Activated CD8-positive, alpha-beta memory T cell treated with anti-CD3 and anti-CD28 coated beads, Interleukin-2, amount 50 U/mL, for 1 hour (primary cell): ENCODE results near the gene SMAD3.
"Not testable (repeated sequence)": the region's sequence is repeated elsewhere in the genome, so short reads cannot be mapped to it uniquely, and the experiment has no call there.

Experiments used
- DNase-seq: peaks from one replicate; pipeline ENCODE4 v3.0.0-alpha.2; 2020; ENCODE audit errors: extremely low read depth

Gene SMAD3

DNA sequence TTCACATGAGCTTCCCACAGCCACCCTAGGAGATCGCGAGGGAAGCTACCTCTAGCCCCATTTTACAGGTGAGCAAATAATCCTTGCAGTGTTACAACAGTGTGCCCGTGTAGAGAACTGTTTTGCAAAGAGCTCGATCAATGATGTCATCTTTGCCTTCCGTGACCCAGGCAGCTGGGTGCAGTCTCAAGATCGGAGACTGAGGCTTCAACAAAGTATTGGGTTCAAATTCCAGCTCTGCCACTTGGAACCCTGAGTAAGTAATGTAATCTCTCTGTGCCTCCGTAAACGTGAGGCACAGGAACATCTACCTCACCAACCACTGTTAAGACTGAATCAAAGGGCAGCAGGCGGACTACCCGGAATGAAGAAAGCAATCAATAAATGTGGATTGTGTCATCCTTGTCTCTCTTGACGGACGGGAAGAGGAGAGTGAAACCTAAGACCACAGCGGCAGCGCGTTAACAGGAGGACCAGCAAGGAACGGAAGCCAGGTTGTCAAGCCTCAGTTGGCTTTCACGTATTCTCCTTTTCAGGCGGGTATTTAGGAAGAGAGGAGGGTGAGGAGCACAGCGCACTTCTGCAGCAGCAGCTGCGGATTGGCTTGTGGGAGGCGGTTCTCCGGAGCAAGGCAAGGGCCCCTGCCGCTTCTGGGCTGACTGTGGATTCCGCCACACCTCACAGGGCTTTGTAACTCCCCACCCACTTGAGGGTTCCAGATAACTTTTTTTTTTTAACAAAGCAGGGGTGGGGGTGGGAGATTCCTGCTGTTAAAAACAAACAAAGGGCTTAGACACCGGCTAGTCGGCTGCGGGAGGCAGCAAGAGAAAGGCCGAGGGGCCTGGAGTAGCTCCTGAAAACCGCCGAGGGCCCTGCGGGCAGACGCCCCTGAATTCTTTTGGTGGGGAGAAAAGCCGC lies 1.5 kb upstream of the SMAD3 start:
- no peak for DNase-seq

DNA sequence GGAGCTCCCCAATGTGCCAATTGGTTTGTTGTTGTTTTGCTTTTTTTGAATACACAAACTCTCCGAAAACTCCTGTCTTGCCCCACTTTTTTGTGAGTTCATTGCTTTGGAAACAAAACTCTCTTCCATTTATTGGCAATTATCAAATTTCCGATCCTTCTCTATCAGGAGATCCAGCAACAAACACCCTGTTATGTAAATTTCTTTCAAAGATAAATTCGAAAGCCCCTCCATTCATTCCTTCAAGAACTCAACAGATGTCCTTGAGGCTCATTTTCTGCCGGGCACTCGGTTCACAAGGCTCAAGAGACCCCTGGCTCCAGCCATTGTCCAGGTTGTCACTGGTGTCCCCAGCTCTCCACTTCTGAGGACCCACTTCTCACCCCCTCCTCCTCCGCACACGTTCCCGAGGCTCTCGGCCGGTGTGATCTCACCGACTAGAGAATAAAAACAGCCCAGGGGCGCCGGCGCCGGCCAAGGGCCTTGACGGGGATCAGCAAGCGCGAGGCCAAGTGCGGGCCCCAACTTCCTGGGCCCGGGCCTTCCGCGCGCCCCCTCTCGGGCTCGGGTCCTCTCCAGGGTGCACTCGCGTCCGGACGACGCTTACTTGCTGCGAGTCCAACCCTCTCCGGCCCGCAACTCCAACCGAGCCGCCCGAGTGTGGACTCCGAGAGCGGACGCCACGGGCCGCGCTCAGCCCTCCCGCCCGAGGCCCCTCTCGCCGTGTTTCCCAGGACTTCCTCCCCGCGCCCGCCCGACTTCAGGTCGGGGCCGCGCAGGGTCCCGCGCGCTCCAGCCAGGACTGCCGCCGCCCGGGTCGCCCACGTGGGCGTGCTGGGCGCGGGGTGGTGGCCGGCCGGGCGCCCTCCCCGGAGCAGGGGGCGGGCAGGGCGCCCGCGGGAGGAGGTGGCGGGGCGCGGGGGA lies 533 bp upstream of the SMAD3 start:
- no peak for DNase-seq

DNA sequence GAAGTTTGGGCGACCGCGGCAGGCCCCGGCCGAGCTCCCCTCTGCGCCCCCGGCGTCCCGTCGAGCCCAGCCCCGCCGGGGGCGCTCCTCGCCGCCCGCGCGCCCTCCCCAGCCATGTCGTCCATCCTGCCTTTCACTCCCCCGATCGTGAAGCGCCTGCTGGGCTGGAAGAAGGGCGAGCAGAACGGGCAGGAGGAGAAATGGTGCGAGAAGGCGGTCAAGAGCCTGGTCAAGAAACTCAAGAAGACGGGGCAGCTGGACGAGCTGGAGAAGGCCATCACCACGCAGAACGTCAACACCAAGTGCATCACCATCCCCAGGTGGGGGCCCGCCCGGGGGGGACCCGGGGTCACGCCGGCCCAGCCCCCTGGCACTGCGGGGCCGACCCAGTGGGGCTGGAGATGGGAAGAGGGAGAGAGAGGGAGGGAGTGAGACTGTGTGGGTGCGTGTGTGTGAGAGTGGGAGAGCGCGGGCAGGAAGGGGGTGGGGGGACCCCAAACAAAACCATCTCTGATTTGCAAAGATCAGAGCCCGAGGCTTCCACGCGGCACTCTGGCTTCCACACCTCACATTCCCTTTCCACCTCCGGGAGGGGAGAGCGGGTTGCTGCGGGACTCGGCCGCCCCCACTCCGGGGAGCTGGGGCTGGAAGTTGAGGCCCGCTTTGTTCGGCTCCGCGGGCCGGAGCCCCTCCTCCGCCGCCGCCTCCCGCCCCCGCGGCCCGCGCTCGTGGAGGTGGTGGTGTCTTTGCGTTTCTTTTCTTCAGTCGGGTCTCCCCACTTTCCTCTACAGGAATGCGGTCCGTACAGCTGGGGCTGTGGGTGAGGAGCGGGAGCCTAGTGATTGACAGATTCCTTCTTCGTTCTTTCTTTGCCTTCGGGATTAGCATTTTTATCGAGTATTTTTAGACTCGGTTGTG lies 898 bp downstream of the SMAD3 start:
- DNase-seq = no peak

DNA sequence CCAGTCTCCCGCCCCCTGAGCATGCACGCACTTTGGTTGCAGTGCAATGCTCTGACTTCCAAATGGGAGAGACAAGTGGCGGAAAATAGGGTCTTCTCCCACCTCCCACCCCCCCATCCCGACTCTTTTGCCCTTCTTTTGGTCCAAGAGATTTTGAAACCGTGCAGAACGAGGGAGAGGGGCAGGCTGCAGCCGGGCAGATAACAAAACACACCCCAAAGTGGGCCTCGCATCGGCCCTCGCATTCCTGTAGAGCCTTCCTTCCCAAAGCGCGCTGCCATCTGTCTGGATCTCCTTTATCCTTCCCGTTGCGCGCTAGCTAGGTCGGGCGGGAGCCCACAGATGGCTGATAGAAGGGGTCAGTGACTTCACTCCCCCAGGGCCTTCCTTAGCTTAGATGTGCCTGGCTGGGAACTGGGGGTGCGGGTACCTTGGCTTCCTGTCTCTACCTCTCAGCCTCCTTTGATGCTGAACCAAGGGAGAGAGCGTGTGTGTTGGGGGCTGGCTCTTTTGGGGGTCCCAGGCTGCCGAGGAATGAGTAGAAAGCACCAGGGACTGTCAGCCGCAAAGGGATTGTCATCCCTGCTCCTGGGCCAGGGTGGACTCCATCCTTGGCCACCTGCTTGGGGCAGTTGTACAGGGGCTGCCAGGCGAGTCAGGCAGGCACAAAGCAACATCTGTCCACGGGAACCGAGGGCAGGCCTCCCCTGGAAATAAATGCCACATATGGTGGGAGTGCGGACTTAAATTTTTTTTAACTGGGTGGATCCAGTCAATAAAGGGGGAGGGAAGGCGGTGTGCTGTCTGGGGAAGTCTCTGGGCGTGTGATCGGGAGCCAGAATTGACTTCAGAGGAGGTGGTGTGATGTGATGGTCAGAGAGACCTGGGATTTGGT lies 1.8 kb downstream of the SMAD3 start:
- DNase-seq = no peak

DNA sequence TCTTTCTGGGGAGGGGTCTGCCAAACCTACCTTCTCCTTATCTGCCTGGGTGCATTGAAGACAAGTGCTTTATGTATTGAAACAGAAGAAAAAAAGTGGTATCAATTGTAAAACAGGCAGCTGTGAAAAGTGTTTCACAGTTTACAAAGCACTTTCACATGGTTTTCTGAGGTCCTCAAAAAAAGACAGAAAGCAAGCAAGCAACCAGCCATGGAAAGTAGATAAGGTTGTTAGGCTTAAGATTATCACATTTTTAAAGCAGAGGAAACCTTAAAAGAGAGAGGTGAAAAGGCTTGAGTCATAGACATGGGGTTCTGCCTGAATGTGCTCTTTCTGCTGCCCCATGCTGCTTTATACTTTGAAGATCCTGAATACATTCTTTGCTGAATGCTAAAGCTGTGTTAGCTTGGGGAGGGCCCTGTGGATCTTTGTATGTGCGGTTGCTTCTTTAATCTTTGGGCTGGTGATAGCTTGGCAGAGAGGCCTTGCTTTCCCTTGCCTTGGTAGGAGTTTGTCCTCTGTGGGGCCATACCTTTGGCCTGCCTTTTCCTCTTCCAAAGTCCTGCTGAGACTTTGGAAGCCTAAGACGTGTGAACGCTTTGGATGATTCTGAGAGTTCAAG lies 2.6 kb downstream of the SMAD3 start:
- no peak for DNase-seq

DNA sequence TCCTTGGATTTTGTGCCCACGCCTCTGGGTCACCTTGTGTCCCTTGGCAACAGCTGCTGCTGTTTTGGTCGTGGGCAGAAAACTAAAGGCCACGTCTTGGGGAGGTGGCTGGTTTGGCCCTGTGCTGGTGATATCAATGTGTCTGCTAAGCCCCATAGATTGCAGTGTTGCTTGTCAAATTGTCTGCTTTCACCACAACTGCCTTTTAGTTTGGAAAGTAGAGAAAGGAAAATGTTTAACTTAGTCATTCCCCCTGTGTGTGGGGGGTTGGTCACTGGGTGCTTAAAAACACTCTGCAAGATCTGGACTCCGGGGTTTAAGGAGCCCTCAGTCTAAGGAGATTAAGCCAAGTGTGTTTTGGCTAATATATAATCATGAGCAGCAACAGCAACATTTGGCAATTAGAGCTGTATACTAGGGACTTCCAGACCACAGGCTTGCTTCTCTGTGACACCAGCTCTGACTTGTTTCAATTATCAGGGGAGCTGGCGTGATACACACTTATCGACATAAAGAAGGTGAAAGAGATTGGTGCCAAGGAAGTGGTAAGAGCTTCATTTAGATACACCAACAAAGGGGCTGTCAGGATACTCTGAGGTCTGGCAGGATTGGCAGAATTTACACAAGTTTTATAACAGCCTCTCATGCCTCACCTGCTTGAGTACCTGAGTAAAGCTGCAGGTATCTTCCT lies 3.5 kb downstream of the SMAD3 start:
- no peak for DNase-seq

DNA sequence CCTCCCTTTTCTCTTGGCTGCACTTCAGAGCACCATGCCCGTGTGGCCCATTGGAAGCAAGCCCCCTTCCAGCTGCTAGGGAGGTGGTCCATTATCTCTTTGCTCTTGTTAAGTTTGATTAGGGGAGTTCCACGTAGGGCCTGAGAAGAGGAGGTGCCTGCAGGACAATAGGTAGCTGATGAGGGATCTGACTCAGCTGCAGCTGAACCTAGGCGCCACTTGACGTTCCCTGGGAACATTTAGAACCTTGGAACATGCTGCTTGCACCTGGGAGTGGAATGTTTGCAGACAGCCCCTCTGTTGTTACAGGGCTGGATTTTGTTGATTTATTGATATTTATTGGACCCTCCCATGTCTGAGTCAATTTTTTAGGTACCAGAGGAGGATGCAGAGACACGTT lies 4.7 kb downstream of the SMAD3 start:
- DNase-seq = no peak

DNA sequence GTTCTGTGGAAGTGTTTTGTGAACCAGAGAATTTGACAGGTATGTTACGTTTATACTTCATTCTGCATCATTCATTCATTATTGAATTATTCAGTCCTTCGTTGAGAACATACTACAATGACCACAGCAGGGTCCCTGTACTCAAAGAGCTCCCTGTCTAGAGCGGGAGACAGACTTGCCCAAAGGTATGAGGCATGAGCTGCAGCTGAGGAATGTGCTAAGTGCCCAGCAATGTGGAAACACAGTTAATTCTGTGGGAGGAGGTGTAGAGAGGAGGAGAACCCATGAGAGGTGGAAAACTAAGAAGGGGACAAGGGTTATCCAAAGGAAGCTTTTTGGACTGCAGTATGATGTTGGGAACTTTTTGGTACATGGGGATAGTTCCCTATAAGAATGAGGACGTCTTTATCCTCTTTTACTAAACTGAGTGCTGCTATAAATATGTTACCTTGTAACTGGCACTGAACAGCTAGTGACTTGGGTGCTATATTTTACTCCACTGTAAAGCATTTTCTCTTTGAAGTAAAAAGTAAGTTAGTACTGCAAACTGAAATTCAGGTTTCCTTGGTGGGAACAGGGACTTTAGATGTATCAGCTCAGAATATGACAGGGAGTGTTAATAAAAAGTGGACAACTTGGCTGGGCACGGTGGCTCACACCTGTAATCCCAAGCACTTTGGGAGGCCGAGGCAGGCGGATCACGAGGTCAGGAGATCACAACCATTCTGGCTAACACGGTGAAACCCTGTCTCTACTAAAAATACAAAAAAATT lies 5.7 kb downstream of the SMAD3 start:
- DNase-seq = no peak

DNA sequence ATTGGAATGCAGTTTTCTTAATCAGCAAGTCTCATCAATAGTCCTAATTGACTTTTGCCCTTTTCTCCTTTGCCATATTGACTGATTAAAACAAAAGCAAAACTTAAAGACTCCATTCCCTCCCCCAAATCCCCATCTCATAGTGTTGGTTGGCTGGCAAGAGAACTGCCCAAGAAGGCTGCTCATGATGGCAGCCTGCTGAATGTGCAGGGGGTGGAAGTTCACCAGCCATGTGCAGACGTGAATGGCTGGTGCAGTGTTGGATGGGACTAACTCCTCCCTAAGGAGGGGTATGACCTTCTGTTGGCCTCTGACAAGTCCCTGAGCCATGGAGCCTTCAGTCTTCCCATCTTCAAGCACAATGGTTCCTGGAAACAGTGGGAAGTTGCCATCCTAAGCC lies 7.0 kb downstream of the SMAD3 start:
- DNase-seq = no peak

DNA sequence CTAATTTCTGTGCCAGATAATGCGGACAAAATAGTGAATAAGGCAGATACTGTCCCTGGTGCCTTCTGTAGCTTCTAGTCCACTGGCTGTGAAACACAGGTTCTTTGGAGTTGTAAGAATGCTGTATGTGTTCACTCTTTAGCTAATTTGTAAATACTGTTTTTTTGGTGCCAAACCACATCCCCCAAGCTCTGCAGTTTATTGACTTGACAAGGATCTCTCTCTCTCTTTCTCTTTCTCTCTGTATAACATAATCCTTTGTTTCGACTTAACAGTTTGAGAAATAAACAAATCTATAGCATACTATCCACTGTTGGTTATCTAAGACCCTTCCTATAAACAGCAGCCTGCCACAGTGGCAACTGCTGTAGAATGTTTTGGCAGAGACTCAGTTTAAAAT lies 7.6 kb downstream of the SMAD3 start:
- DNase-seq = no peak

DNA sequence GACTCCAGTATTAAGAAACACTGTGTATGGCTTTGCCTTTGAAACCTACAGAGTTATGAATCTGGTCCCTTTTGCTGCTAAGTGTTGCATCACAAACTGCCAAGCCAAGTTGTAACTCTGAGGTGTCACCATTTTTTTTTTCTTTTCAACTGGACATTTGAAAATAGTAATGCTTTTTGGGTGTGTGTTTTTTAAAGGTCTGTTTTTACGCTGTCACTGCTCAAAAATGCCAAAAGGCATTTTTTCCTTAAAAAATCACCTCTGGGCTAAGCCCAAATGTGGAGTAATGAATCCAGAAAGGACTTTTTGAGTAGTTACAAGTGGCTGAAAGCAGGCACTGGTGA lies 9.5 kb downstream of the SMAD3 start:
- DNase-seq = no peak

DNA sequence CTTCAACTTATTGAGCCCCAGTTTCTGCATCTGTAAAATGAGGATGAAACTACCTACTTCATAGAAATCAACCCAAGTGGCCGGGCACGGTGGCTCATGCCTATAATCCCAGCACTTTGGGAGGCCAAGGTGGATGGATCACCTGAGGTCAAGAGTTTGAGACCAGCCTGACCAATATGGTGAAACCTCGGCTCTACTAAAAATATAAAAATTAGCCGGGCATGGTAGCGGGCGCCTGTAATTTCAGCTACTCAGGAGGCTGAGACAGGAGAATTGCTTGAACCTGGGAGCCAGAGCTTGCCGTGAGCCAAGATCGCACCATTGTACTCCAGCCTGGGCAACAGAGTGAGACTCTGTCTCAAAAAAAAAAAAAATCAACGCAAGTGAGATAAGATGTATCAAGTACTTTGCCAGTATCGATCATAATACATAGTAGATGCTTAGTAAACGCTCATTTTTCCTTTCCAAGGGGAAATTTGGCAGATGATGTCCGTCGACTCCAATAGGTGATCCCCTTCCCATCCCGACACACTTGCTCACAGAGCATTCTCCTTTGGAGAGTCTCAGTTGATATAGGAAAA lies 10.2 kb downstream of the SMAD3 start:
- DNase-seq = not testable (repeated sequence)

DNA sequence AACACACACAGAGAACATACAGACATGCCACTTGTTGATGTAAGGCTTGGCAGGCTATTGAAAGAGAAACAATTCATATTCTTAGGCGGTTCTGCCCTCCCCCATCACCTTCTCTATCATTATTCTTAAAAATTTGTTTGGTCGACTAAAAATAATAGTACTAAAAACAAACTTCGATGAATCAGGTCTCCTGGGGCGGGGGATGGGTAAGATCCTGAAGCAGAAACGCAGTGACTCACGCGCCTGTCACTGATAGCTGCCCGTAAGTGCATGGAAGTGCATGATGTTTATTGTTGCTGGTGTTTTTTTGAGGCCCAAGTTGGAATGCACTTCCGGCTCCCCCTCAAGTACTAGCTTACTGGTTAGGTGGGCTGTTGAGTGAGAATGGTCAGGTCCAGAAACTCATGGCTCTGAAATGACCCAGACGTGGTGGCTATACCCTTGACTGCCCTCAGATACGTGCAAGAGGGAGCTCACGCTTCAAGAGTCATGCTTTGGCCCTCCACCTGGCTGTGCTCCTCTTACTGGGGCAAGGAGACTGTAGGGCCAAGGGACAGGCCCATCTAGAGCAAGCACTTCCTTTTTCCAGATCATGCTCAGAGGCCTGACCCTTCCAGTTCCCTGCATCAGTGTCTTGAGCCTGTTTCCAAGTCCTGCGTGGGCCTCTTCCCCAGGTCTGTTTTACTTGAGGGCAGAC lies 10.9 kb downstream of the SMAD3 start:
- no peak for DNase-seq

DNA sequence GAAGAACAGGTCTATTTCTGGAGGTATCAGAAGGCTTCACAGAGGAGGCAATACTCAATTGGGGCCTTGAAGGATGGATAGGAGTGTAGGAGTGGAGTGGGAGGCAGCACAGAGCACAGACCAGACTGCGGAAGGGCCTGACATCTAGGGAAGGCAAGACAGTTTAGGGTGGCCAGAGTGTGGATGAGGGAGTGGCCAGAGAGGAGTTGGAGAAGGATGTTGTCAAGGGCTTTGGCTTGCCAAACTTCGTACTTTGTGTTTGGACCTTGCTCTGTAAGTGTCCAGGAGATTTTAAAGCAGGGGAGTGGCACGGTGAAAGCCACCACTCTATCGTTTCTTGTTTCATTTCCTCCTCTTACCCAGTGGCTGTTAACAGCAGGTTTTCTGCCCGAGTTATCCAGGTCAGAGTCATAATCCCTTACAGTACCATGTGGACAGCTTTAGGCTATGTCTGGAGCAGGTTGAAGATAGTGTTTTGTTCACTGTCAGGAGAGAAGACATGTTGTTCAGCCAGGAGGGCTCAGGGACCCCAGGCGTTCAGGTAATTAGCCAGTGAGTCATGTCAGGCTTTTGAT lies 12.3 kb downstream of the SMAD3 start:
- DNase-seq = no peak

DNA sequence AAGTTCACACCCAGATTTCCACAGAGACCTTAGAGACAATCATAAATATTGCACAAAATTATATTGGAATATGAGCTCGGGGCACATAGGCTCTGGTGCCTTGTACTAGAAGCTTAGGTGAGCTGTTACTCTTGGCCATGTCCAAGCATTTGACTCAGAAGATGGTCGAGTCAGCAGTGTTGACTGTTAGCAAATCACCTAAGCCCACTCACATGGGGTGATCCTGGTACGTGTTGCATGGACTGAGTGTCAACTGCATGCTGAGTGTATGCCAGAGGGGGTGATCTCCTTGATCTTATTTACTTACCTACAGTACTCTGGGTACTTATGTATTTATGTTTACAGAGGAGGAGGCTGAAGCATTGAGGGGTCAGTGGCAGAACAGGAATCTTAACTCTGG lies 14.0 kb downstream of the SMAD3 start:
- DNase-seq = no peak

DNA sequence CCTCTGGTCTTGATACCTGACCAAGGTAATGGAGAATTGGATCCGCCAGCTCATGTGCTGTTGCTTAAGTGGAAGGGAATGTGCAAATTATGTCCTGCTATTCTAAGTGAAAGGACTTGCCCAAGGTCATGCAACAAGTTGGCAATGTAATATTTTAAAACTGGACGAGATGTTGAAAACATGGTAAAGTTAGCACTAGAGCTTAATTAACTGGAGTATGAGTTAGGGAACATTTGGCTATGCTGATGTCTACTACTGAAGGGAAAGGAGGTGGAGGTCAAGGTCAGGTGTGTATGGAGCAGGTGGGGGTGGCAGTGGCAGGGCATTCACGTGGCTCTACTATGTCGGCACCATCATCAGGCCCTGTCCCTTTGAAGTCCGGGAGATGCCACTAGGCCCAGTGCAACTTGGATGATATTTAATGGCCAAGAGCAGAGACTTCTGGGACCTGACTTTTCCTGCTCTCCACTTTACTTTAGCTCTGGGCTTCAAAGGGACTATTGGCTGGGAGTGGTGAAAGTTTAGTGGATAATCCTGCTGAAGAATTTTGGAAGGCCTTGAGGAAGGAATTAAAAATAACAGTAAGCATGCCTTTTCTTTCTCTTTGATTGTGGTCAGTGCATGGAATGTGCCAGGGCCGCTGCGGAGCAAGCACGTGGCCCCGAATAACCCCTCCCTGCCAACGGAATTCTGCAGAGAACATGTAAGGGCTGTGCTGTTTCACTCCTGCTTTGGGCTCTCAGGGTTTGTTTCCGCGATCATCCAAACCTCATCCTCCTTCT lies 14.9 kb downstream of the SMAD3 start:
- no peak for DNase-seq

DNA sequence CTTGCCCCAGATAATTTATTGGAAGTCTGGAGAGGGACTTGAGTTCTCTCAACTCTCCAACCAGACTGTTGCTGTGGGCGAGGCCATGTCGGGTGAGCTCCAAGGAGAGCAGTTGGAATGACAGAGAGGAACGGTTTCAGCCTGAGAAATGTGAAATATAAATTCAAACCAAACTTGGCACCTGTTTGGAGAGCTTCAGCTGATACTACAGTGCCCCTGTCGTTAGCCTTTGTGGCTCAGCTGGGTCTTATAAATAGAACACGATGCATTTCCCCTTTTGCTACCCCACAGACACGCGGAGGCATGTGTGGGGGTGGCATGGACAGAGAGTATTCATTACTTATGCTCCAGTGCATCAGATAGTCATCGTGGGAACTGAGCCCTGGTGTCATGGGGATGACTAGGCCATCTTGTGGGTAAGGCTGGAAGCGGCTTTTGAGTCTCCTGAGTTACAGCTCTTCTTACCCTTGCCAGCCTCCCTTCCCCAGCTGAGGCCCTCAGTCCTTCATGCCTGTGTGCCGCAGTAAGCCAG lies 15.6 kb downstream of the SMAD3 start:
- DNase-seq = no peak
